K562 treated with DMSO at 1 percent for 48 hours (cell line): ENCODE measurements around the gene TNFRSF6B. TPM values are rescaled to one million over a fixed set of nuclear protein-coding genes. Genes with fewer than 3 reads are reported as not detected.

Source experiments
- total RNA-seq: library from RNA; unstranded; fragments of 300-600 nt; gene quantifications from 2 replicates; pipeline ENCODE4 v1.2.3, GENCODE V29; 2022; ENCODE audit warnings: low replicate concordance; ENCODE audit errors: extremely low read depth

The TNFRSF6B gene
- not detected in 2 replicates for total RNA-seq

GRCh38 chr20:63696628-63697356 is at the start of gene TNFRSF6B:
Gene TNFRSF6B (plus strand): TSS chr20:63696652. CDS start chr20:63696768, 116 bp downstream.

GRCh38 chr20:63653041-63653973 is 43.1 kb upstream of the TNFRSF6B start, which contains the start of gene STMN3:
Gene STMN3 (minus strand): TSS chr20:63653424. CDS start chr20:63653345, 79 bp downstream.

GRCh38 chr20:63657937-63658748 is 38.3 kb upstream of the TNFRSF6B start, which contains the start of gene RTEL1:
Gene RTEL1 (plus strand): TSS chr20:63658312. CDS start chr20:63659403, 1,091 bp downstream.

GRCh38 chr20:63707558-63708300 is 11.3 kb downstream of the TNFRSF6B start, which contains the start of the genes ARFRP1 and ZGPAT:
Gene ARFRP1 (minus strand): TSS chr20:63707976. CDS start chr20:63707091, 885 bp downstream.
Gene ZGPAT (plus strand): TSS chr20:63708039. CDS start chr20:63708581, 542 bp downstream.

GRCh38 chr20:63735859-63736718 is 39.6 kb downstream of the TNFRSF6B start, which contains the start of gene LIME1:
Gene LIME1 (plus strand): TSS chr20:63736664. CDS start chr20:63737550, 886 bp downstream.

GRCh38 chr20:63739130-63740069 is 42.9 kb downstream of the TNFRSF6B start, which contains the start of gene SLC2A4RG:
Gene SLC2A4RG (plus strand): TSS chr20:63739776. CDS start chr20:63739913, 137 bp downstream.

Other genes starting within 250 kb of the TNFRSF6B start
- gene KCNQ2, start 224.0 kb upstream of the TNFRSF6B start, total RNA-seq, result not detected in 2 replicates
- not detected in 2 replicates for gene EEF1A2, start 197.6 kb upstream of the TNFRSF6B start, total RNA-seq
- gene PPDPF, start 175.9 kb upstream of the TNFRSF6B start, total RNA-seq, result not detected in 2 replicates
- gene PTK6, start 159.3 kb upstream of the TNFRSF6B start, total RNA-seq, result not detected in 2 replicates
- gene SRMS, start 148.9 kb upstream of the TNFRSF6B start, total RNA-seq, result not detected in 2 replicates
- not detected in 2 replicates for gene FNDC11, start 142.5 kb upstream of the TNFRSF6B start, total RNA-seq
- 57.1 TPM in 1 of 2 replicates, not detected in the other for gene HELZ2, start 122.4 kb upstream of the TNFRSF6B start, total RNA-seq
- gene GMEB2, start 69.6 kb upstream of the TNFRSF6B start, total RNA-seq, result not detected in 2 replicates
- gene STMN3, start 43.2 kb upstream of the TNFRSF6B start, total RNA-seq, result not detected in 2 replicates
- not detected in 2 replicates for gene RTEL1, start 38.3 kb upstream of the TNFRSF6B start, total RNA-seq
- not detected in 2 replicates for gene ARFRP1, start 11.3 kb downstream of the TNFRSF6B start, total RNA-seq
- gene ZGPAT, start 11.4 kb downstream of the TNFRSF6B start, total RNA-seq, result not detected in 2 replicates
- not detected in 2 replicates for gene LIME1, start 40.0 kb downstream of the TNFRSF6B start, total RNA-seq
- gene SLC2A4RG, start 43.1 kb downstream of the TNFRSF6B start, total RNA-seq, result not detected in 2 replicates
- gene ZBTB46, start 134.6 kb downstream of the TNFRSF6B start, total RNA-seq, result not detected in 2 replicates
- gene ABHD16B, start 164.8 kb downstream of the TNFRSF6B start, total RNA-seq, result not detected in 2 replicates
- not detected in 2 replicates for gene TPD52L2, start 168.6 kb downstream of the TNFRSF6B start, total RNA-seq
- gene DNAJC5, start 198.5 kb downstream of the TNFRSF6B start, total RNA-seq, result not detected in 2 replicates